Activated CD8-positive, alpha-beta memory T cell treated with anti-CD3 and anti-CD28 coated beads, Interleukin-2, amount 50 U/mL, for 1 hour (primary cell): ENCODE results near the gene KIFBP.
A peak's percentile ranks its signal among the peaks of the same experiment; 100 is the strongest.
"Not testable (repeated sequence)": the region's sequence is repeated elsewhere in the genome, so short reads cannot be mapped to it uniquely, and the experiment has no call there.

Experiments used
- DNase-seq: peaks from one replicate; pipeline ENCODE4 v3.0.0-alpha.2; 2020; ENCODE audit errors: extremely low read depth

The KIFBP gene, protein sequence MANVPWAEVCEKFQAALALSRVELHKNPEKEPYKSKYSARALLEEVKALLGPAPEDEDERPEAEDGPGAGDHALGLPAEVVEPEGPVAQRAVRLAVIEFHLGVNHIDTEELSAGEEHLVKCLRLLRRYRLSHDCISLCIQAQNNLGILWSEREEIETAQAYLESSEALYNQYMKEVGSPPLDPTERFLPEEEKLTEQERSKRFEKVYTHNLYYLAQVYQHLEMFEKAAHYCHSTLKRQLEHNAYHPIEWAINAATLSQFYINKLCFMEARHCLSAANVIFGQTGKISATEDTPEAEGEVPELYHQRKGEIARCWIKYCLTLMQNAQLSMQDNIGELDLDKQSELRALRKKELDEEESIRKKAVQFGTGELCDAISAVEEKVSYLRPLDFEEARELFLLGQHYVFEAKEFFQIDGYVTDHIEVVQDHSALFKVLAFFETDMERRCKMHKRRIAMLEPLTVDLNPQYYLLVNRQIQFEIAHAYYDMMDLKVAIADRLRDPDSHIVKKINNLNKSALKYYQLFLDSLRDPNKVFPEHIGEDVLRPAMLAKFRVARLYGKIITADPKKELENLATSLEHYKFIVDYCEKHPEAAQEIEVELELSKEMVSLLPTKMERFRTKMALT

DNA sequence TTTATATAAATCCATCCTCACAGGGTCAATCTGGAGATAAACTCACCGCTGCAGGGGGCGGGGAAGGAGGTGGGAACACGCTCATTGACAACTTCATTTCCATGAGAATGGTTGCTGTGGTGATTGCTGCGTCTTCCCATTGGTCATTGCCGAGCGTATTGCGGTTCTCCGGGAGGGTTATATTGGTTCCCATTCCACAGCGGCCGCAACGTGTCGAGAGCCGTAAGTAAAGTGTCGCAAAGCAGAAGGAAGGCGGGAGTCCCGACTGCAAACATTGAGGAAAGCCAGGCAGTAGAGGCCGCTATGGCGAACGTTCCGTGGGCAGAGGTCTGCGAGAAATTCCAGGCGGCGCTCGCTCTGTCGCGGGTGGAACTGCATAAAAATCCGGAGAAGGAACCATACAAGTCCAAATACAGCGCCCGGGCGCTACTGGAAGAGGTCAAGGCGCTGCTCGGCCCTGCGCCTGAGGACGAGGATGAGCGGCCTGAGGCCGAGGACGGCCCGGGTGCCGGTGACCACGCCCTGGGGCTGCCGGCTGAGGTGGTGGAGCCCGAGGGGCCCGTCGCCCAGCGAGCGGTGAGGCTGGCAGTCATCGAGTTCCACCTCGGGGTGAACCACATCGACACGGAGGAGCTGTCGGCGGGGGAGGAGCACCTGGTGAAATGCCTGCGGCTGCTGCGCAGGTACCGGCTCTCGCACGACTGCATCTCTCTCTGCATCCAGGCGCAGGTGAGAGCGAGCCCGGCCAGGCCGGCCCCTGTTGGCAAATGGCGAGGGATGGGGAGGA is at the start of gene KIFBP:
Gene KIFBP, plus strand, starts transcription at position 274 of the 787 bp plus-strand sequence. Its CDS starts 30 bp downstream, at position 304.
- DNase-seq, result peak; percentile 73

DNA sequence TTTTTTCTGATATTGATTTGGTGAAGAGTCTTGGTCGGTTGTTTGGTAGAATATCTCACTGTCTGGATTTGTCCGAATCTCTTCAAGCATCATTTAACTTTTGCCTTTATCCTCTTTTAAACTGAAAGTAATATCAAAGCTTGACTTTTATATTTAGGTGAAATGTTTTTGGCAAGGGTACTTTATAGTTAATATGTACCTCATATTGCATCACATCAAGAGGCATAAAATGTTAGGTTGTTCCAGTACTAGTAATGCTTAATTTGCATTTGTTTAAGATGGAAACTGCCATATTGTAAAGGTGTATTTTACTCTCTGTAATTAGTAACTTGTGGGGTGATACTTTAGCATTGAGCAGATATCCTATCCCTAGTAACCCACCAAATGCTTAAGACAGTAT is 49.7 kb upstream of the KIFBP start:
- no peak for DNase-seq

DNA sequence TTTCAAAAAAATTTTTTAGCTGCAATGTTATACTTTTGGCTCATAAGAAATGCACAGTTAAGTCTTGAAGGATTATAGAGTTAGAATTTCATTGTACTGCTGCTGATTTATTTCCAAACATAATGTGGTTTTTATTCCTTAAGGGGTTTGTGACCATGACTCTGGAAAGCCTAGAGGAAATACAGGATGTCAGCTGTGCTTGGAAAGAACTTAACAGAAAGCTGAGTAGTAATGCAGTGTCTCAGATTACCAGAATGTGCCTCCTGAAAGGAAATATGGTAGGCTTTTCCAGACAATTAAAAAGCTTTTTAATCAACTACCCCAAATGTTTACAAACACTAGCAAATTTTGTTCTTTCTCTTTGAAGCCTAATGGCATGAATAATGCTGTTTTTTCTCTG is 47.7 kb upstream of the KIFBP start:
- not testable (repeated sequence) for DNase-seq

DNA sequence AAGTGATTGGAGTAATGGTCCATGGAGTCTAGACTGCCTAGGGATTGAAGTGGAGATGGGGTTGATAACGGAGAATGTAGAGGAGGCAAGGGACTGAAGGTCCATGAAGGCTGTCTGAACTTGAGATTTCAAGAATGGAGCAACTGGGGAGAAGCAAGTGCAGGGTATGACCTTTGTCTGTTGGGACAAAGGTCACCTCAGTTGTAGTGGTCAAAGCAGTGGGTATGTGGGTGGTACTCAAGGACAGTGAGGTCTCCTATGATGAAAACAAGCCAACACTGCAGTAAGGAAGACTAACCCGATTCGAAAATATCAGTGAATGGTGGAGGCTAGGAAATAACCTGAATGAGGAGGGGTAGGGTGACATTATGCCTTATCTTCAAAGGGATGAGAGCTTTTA is 38.0 kb upstream of the KIFBP start:
- no peak for DNase-seq

DNA sequence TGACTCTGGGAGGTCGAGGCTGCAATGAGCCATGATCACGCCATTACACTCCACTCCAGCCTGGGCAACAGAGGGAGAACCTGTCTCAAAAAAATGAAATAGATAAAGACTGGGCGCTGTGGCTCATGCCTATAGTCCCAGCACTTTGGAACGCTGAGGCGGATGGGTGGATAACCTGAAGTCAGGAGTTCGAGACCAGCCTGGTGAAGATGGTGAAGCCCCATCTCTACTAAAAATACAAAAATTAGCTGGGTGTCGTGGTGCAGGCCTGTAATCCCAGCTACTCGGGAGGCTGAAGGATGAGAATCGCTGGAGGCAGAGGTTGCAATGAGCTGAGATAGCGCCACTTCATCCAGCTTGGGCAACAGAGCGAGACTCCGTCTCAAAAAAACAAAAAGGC is 33.7 kb upstream of the KIFBP start:
- no peak for DNase-seq

DNA sequence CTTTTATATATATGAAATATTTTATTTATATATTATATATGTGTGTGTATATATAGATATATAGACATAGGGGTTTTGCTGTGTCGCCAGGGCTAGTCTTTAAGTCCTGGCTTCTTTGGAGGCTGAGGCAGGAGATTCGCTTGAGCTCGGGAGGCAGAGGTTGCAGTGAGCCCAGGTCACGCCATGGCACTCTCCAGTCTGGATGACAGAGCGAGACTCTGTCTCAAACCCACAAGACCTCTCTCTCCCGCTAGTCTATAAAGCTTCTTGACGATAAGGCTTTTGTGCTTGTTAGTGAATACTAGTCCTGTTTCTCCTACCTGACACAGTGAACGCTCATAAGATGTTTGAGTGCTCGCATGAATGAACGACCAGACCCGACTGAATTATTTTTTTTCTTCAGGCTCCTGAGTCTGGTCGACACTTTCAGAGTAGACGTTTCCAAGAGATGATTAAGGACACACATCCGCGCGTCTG is 33.2 kb upstream of the KIFBP start:
- no peak for DNase-seq

DNA sequence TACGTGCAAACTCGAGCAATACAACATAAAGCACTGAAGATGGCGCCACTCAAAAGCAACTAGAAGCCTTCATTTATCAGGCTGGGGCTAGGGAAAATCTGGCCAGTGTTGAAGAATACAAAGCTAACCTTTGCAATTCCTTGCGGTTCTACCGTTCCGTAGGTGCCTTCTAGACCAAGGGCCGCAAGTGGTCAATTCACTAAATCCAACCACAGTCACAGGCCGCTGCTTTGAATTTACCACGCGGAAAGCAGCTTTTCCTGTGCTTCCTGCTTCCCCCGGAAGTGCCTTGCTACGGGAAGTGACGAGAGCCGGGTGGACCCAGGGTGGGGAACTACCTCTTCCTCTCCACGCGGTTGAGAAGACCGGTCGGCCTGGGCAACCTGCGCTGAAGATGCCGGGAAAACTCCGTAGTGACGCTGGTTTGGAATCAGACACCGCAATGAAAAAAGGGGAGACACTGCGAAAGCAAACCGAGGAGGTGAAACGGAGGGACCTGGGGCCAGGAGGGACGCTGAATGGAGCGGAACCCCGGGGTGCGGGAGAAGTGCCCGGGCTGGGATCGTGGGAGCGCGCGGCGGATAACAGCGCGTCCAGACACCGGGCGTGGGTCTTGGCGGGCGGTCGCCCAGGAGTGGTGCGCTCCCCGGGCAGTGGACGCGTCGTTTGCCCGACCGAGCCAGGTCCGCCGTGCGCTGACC is 32.6 kb upstream of the KIFBP start, which contains the start of gene DDX21:
Gene DDX21, plus strand, starts transcription at position 339 of the 701 bp plus-strand sequence. Its CDS starts 56 bp downstream, at position 395.
- DNase-seq, result peak; percentile 76

DNA sequence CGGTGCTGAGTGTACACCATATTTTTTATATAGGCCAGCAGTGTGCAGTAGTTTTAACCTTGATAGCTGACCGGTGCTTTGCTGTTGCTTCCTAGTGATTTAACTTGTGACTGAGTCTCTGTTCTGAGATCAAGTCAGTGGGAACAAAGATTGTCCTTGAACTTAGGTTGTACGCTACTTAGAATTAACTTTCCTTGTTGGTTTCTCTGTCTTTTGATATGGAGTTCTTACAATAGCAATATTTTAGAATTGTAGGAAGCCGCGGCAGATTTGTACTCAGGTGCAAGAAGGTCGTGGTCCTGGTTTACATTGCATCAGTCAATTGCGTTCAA is 31.4 kb upstream of the KIFBP start:
- no peak for DNase-seq

DNA sequence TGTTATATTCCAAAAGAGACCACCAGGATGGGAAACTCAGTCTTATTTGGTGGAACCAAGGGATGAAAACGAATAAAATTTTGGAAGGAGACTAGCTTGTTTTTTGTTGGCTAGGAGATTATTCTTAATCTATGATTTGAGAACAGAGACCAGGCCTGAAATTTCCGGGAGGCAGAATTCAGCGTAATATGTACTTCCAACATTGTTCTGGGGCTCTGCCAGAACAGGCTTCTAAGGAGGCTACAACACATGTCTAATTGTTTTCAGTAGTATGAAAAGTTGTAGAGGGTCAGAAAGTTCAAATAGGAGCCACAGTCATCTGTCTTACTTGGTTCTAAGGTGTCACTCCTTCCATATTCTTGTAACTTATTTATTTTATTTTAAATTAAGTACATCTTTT is 30.9 kb upstream of the KIFBP start:
- no peak for DNase-seq

DNA sequence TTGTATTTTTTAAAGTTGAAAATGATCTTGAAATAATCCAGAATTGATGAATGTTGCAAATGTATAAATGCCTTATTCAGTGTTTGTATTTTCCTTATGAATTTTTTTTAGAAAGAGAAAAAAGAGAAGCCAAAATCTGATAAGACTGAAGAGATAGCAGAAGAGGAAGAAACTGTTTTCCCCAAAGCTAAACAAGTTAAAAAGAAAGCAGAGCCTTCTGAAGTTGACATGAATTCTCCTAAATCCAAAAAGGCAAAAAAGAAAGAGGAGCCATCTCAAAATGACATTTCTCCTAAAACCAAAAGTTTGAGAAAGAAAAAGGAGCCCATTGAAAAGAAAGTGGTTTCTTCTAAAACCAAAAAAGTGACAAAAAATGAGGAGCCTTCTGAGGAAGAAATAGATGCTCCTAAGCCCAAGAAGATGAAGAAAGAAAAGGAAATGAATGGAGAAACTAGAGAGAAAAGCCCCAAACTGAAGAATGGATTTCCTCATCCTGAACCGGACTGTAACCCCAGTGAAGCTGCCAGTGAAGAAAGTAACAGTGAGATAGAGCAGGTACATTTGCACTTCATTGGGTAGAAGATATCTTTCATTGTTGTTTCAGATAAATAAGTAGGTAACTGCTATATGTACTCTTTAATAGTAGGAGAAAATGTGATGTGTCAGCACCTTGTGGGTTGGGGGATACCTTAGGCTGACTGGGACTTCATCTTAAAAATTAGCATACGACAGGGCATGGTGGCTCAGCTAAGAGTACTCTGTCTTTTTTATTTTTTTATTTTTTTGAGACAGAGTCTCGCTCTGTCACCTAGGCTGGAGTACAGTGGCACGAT is 28.7 kb upstream of the KIFBP start:
- DNase-seq, result no peak

DNA sequence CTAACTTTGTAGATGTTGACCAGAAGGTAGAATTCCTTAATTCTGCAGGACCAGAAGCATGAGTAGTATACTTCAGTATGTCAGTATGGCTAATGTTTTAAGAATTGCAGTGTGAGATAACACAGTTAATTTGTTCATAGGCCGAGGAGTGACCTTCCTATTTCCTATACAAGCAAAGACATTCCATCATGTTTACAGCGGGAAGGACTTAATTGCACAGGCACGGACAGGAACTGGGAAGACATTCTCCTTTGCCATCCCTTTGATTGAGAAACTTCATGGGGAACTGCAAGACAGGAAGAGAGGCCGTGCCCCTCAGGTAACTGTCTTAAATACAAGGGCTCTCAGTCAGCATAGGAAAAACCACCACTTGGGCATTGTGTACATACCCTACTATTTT is 25.5 kb upstream of the KIFBP start:
- no peak for DNase-seq

DNA sequence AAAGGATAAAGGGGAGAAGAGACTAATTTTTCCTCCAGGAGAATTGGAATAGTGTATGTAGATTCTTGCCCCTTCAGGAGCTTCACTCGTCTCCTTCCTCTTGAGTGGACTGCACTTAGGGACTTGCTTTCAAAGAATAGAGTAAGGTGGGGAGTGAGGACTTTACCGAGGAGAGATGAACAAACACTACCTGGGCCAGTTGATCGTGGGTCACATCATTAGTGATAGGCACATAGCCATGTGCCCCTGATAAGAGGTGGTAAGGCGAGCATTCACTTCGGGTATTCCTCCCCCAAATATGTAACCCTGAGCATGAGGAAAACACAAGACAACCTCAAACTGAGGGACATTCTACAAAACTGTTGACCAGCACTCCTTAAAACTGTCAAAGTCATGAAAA is 14.6 kb upstream of the KIFBP start:
- no peak for DNase-seq

DNA sequence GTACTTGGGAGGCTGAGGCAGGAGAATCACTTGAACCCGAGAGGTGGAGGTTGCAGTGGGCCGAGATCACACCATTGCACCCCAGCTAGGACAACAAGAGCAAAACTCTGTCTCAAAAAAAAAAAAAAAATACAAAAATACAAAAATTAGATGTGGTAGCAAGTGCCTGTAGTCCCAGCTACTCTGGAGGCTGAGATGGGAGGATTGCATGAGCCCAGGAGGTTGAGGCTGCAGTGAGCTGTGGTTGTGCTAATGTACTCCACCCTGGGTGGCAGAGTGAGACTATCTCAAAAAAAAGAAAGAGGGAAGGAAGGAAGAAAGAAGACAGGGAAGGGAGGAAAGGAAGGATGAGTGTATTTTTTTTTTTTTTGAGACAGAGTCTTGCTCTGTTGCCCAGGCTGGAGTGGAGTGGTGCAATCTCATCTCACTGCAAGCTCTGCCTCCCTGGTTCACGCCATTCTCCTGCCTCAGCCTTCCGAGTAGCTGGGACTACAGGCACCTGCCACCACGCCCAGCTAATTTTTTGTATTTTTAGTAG is 12.6 kb upstream of the KIFBP start:
- not testable (repeated sequence) for DNase-seq

DNA sequence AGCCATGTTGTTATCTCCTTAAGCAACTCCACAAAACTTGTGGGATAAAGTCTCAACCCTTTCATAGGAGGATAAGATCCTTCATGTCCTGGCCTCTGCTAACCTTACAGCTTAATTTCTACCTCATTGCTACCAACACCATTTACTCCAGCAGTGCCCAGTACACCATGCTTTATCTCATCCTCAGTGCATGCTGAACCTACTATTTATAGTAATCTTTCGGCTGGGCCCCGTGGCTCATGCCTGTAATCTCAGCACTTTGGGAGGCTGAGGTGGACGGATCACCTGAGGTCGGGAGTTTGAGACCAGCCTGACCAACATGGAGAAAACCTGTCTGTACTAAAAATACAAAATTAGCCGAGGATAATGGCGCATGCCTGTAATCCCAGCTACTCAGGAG is 8.9 kb upstream of the KIFBP start:
- DNase-seq, result not testable (repeated sequence)

DNA sequence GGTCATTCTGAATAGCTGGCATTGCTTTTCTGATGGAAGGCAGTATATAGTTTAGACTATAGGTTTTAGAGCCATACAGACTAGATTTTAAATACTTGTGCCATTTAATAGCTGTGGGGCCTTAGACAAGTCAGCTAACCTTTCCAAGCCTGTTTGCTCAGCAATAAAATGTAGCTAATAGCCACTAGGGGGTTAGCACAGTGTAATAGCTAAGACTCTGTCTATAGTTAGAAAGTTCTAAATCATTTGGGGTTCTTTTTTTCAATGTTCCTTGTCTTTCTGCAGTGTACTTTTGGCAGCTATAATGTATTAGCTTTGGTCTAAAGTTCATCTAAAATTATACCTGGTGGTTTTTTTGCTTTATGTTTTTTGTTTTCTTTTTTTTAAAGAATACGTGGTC is 7.5 kb upstream of the KIFBP start:
- DNase-seq, result no peak

DNA sequence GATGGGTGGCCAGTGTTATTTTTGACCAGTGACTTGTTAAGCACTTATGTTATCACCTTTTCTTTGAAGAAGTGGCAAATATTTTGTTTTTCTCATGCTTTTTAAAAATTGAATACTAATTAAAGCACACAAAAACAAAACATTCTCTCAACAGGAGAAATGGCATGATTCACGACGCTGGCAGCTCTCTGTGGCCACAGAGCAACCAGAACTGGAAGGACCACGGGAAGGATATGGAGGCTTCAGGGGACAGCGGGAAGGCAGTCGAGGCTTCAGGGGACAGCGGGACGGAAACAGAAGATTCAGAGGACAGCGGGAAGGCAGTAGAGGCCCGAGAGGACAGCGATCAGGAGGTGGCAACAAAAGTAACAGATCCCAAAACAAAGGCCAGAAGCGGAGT is 6.2 kb upstream of the KIFBP start:
- no peak for DNase-seq

DNA sequence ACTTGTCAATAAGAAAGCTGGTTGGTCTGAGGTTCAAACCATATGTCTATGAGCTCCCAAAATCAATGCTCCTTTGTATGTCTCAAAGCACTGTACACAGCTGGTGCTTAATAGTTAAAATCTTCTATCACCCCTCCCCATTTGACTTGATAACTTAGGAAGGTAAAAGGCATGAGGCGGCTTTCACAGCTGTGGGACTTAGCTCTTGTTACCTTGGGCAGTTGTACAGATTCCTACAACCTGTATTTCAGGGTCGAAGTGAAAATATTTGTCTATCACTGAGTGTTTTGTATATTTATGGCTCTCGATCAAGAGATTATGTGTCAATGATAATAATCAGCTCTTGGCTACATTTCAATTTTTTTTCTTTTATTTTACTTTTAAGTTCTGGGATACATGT is 992 bp upstream of the KIFBP start:
- no peak for DNase-seq

DNA sequence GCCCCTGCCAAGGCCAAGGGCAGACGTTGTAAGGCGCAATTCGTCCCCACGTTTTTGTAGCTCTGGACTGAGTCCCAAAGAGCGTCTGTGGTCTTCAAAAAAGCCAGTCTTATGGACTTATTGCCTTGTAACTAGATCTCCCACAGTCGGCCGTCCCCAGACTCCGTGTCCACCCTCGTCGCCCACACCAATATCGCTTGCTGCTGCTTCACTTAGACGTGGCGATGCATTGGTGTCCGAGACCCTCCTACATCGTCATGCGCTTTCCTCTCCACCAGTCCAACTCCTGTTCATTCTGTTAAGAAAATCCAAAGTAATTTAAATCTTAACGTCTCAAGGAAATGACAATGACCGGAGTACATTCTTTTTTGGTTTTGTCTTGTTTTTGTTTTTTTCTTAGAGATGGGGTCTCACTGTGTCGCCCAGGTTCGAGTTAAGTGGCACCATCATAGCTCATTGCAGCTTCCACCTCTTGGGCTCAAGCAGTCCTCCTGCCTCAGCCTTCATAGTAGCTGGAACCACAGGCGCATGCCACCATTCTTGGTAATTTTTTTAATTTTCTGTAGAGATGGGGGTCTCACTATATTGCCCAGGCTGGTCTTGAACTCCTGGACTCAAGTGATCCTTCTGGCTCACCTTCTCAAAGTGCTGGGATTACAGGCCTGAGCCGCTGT is 851 bp downstream of the KIFBP start:
- no peak for DNase-seq

DNA sequence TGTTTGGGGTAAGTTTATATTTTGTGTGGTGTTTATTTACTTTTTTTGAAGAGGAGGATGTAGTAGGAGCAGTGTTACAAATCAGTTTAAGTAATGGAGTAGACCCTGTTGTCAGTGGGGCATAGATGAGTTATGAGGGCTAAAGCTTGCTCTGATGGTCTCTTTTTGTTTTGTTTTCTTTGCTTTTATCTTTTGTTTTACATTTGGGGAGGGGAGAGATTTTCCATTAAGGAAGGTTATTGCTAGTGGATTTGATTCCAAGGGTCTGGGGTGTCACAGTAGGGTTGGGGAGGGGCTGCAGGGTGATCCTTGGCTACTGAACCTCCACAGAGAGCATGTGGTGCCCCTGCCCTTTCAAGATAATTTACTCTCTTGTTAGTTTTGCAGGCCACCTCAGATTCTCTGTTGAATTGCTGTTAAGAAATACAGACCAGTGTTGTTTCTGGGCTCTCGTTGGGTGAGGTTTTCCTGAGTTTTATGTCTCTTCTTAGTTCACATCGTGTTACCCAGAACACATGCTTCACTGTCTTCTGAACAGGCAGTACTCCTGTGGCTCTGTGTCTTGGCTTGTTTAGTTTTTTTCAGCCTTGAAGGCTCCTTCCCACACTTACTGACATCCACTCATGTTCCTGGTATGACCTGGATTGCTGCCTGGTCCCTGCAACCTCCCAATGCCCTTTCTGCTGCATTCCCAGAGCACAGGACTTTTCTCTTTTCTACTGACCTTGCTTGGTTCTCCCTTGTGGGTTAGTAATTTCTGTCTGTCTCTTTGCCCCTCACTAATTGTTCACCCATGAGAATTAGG is 4.2 kb downstream of the KIFBP start:
- DNase-seq, result no peak
